Central memory CD8-positive, alpha-beta T cell (primary cell): ENCODE measurements around the gene PRKCG.

ENCODE experiments used
- ATAC-seq: fragments of 150-1000 bp; cut with Tn5 transposase; replicated peaks from 2 replicates; pipeline ENCODE4 v1.10.0; 2022; ENCODE audit warnings: mild to moderate bottlenecking, moderate FRiP score, moderate number of reproducible peaks; ENCODE audit not compliant: poor library complexity, severe bottlenecking; ENCODE audit errors: extremely low read depth
- DNase-seq, 2 donors: peaks; one replicate each; pipeline ENCODE4 v3.0.0; 2021; ENCODE audit warnings: low spot score in 2 of 2
- H3K27ac Mint-ChIP-seq: one replicate; pipeline ENCODE4 v1.8.0; 2022; ENCODE audit warnings: low read depth, mild to moderate bottlenecking, moderate library complexity, mixed read lengths
- H3K27me3 Mint-ChIP-seq: one replicate; pipeline ENCODE4 v1.8.0; 2022; ENCODE audit warnings: mixed read lengths
- H3K36me3 Mint-ChIP-seq: one replicate; pipeline ENCODE4 v1.8.0; 2022; ENCODE audit warnings: mild to moderate bottlenecking, moderate library complexity, mixed read lengths; ENCODE audit not compliant: insufficient read depth
- H3K4me1 Mint-ChIP-seq: one replicate; pipeline ENCODE4 v1.8.0; 2022; ENCODE audit warnings: mixed read lengths
- H3K4me3 Mint-ChIP-seq: one replicate; pipeline ENCODE4 v1.8.0; 2022; ENCODE audit warnings: mild to moderate bottlenecking, moderate library complexity, mixed read lengths
- H3K9me3 Mint-ChIP-seq: one replicate; pipeline ENCODE4 v1.8.0; 2022; ENCODE audit warnings: mixed read lengths

Gene PRKCG

GRCh38 chr19:53892301-53892980 is 10.4 kb downstream of the PRKCG start:
- H3K36me3 Mint-ChIP-seq: no peaks in the 10 kb centered on the region
- no peak for DNase-seq
- H3K27ac Mint-ChIP-seq: no peak overlapping the region
- no peak overlapping the region for H3K4me3 Mint-ChIP-seq
- H3K4me1 Mint-ChIP-seq: peaks cover 5% of the 10 kb centered on the region
- no peak for ATAC-seq
- H3K9me3 Mint-ChIP-seq: no peaks in the 10 kb centered on the region
- H3K27me3 Mint-ChIP-seq: peaks cover 62% of the 10 kb centered on the region

DNA sequence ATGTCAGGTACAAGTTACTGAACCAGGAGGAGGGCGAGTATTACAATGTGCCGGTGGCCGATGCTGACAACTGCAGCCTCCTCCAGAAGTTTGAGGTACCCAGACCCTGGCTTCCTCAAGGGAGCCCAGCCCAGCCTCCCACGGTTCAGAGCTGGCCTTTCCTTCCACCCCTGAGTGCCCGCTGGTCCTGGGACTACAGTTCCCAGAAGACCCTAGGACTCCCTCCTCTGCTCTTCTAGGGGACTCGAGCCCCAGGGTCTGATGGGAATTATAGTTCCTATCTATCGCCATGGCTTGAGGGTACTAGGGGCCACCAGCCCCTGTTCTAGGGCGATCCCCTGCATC is 11.0 kb downstream of the PRKCG start:
- no peak for DNase-seq
- H3K27me3 Mint-ChIP-seq: peaks cover 67% of the 10 kb centered on the region
- no peak overlapping the region for H3K27ac Mint-ChIP-seq
- H3K36me3 Mint-ChIP-seq: no peaks in the 10 kb centered on the region
- no peak overlapping the region for H3K4me3 Mint-ChIP-seq
- no peak for ATAC-seq
- no peaks in the 10 kb centered on the region for H3K9me3 Mint-ChIP-seq
- peaks cover 8% of the 10 kb centered on the region for H3K4me1 Mint-ChIP-seq

DNA sequence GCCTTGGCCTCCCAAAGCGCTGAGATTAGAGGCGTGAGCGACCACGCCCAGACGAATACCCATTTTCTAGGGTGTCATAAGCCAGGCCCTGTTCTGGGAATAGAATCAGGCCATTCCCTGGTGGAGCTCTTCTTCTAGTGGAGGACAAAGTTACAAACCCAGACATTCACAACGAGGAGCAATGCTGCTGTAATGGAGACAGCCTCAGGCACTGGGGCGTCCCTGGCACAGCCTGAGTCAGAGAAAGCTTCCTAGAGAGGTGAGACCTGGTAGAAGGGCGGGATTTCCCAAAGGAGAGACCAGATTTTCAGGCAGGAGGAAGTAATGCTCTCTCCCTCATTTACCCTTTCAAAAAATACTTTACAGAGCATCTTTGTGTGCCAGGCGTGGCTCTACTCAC is 12.7 kb downstream of the PRKCG start:
- Mint-ChIP-seq H3K4me3 (no peak overlapping the region), H3K27me3 (peaks cover 84% of the 10 kb centered on the region), H3K4me1 (peaks cover 19% of the 10 kb centered on the region), H3K9me3 (no peaks in the 10 kb centered on the region), H3K36me3 (no peaks in the 10 kb centered on the region), H3K27ac (no peak overlapping the region)
- ATAC-seq (no peak), DNase-seq (no peak)

GRCh38 chr19:53896682-53897081 is 14.7 kb downstream of the PRKCG start:
- Mint-ChIP-seq H3K27ac (no peak overlapping the region), H3K4me3 (no peak overlapping the region), H3K36me3 (no peaks in the 10 kb centered on the region), H3K9me3 (no peaks in the 10 kb centered on the region), H3K27me3 (peaks cover 87% of the 10 kb centered on the region), H3K4me1 (peaks cover 14% of the 10 kb centered on the region)
- DNase-seq: no peak
- ATAC-seq: no peak

GRCh38 chr19:53897459-53897858 is 15.5 kb downstream of the PRKCG start:
- ATAC-seq (no peak), DNase-seq (no peak)
- peaks cover 5% of the 10 kb centered on the region for H3K9me3 Mint-ChIP-seq
- H3K27ac Mint-ChIP-seq: no peak overlapping the region
- peaks cover 14% of the 10 kb centered on the region for H3K4me1 Mint-ChIP-seq
- H3K4me3 Mint-ChIP-seq: no peak overlapping the region
- peaks cover 87% of the 10 kb centered on the region for H3K27me3 Mint-ChIP-seq
- no peaks in the 10 kb centered on the region for H3K36me3 Mint-ChIP-seq

DNA sequence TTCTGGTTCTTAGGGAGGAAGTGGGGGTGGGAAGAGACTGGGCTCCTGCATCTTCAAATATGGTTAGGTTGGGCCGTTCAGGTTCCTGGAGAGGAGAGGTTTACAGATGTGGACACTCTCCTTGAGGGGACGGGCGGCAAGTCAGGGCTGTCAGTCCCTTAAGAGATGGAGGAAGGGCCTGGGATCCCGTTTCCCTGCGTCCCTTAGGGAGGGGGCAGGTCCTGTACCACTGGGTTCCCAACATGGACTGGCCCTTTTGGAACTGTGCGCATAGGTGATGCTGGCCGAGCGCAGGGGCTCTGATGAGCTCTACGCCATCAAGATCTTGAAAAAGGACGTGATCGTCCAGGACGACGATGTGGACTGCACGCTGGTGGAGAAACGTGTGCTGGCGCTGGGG is 16.2 kb downstream of the PRKCG start:
- Mint-ChIP-seq H3K36me3 (peaks cover under 1% of the 10 kb centered on the region), H3K4me1 (peaks cover 14% of the 10 kb centered on the region), H3K27me3 (peaks cover 86% of the 10 kb centered on the region), H3K27ac (no peak overlapping the region), H3K9me3 (peaks cover 6% of the 10 kb centered on the region), H3K4me3 (no peak overlapping the region)
- ATAC-seq: no peak
- no peak for DNase-seq

DNA sequence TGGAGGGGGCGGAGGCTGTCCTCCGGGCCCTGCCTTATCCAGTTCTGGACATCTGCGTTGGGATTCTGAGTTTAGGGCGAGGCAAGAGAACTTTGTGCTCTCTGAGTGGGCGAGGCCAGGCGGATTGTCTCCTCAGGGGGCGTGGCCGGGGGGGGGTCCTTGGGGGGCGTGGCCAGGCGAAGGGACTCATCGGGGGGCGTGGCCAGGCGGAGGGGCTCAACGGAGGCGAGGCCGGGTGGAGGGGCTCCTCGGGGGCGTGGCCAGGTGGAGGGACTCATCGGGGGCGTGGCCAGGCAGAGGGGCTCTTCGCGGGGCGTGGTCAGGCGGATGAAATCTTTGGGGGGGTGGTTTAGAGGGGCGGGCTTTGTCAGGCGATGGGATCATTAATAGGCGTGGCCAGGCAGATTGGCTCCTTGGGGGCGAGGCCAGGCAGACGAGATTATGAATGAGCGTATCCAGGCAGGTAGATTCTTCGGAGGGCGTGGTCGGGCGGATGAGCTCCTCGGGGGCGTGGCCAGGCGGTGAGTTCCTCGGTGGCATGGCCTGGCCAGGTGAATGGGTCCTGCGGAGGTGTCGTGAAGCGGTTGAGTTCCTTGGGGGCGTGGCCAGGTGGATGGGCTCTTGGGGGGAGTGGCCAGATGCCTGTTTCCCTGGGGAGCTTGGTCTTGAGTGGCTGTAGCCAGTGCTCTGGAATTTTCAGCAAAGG is 16.8 kb downstream of the PRKCG start:
- H3K27ac Mint-ChIP-seq: no peak overlapping the region
- no peak for ATAC-seq
- no peak overlapping the region for H3K4me3 Mint-ChIP-seq
- H3K27me3 Mint-ChIP-seq: peaks cover 81% of the 10 kb centered on the region
- H3K36me3 Mint-ChIP-seq: peaks cover 2% of the 10 kb centered on the region
- DNase-seq: no peak
- peaks cover 14% of the 10 kb centered on the region for H3K4me1 Mint-ChIP-seq
- peaks cover 6% of the 10 kb centered on the region for H3K9me3 Mint-ChIP-seq

DNA sequence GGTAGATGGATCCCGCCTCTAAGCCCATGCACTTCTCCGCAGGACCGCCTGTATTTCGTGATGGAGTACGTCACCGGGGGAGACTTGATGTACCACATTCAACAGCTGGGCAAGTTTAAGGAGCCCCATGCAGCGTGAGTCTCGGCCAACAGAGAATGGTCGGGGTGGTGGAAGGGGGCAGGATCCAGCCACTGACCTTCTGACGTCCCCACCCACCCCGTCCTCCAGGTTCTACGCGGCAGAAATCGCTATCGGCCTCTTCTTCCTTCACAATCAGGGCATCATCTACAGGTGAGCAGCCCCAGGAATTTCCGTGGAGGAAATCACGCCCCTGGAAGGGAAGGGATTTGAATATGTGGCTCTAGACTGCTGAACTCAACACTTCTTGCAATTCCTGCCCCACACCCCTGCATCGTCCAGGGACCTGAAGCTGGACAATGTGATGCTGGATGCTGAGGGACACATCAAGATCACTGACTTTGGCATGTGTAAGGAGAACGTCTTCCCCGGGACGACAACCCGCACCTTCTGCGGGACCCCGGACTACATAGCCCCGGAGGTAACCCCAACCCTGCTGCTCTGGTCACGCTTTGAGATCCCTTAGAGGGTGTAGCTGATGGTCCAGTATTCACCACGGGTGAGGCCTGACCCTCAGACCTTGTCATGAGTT is 18.3 kb downstream of the PRKCG start:
- Mint-ChIP-seq H3K27ac (no peak overlapping the region), H3K9me3 (peaks cover 6% of the 10 kb centered on the region), H3K36me3 (peaks cover 2% of the 10 kb centered on the region), H3K27me3 (peaks cover 80% of the 10 kb centered on the region), H3K4me3 (no peak overlapping the region), H3K4me1 (peaks cover 20% of the 10 kb centered on the region)
- no peak for DNase-seq
- no peak for ATAC-seq

DNA sequence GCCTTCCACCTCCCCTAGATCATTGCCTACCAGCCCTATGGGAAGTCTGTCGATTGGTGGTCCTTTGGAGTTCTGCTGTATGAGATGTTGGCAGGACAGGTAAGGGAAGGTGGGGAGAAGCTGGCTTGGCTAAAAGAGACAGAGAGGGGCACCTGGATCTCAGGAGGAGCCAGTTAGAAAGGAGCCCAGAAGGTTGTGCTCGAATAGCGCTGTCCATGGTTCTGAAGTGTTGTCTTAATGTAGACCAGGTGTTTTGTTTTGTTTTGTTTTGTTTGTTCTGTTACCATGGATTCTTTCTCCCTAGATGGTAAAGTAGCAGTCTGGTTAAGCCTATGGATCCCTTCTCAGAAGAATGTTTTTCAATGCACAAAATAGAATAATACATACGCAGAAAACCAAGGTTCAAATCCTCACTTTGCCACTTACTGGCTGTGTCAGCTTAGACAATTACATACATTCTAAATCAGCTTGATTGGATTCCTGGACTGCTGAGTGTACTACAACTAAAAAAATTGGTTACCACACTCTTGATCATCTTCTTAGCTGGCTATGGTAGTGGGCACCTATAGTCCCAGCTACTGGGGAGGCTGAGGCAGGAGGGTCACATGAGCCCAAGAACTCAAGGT is 21.2 kb downstream of the PRKCG start:
- no peak for ATAC-seq
- peaks cover 80% of the 10 kb centered on the region for H3K27me3 Mint-ChIP-seq

DNA sequence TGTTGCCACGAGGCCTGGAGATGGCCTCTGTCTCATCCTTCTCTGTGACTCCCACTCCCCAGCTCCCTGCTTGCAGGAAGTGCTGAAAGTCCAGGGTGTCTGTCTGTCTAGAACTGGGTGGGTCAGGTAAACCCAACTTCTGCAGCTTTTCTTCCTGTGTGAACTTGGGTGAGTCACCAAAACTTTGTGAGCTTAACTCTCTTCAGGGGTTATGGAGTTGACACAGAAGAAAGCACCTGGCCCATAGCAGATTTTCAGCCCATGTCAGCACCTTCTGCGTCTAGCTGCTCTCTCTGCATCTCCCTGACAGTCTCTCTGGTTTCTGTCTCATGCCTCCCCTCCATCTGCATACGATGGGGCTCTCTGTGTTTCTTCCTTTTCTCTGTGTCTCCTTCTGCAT is 22.9 kb downstream of the PRKCG start:
- no peak overlapping the region for H3K4me3 Mint-ChIP-seq
- peaks cover 83% of the 10 kb centered on the region for H3K27me3 Mint-ChIP-seq
- peaks cover 43% of the 10 kb centered on the region for H3K4me1 Mint-ChIP-seq
- ATAC-seq (peak; percentile 49), DNase-seq (no peak)
- peaks cover 6% of the 10 kb centered on the region for H3K9me3 Mint-ChIP-seq
- peaks cover 3% of the 10 kb centered on the region for H3K36me3 Mint-ChIP-seq
- no peak overlapping the region for H3K27ac Mint-ChIP-seq

More for the DNA sequence above, 21.2 kb downstream of the PRKCG start:
- peaks cover 6% of the 10 kb centered on the region for H3K9me3 Mint-ChIP-seq
- H3K27ac Mint-ChIP-seq: peak overlapping the region; percentile 64
- no peak overlapping the region for H3K4me3 Mint-ChIP-seq
- peaks cover 44% of the 10 kb centered on the region for H3K4me1 Mint-ChIP-seq
- DNase-seq: peak in 1 of 2 donors; percentile 24
- H3K36me3 Mint-ChIP-seq: peaks cover 3% of the 10 kb centered on the region

DNA sequence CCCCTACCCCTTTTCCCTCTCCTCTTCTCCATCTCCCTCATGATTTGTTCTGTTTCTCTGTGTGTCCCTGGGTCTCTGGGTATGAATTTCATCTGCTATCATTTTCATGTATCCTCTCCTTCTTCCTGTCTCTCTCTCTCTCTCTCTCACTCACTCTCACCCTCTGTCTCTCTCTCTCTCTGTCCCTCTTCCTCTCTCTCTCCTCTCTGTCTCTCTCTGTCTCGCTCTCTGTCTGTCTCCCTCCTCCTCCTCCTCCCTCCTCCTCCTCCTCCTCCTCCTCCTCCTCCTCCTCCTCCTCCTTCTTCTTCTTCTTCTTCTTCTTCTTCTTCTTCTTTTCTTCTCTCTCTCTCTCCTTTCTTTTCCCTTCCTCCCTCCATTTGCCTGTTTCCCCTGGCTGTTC is 23.8 kb downstream of the PRKCG start:
- Mint-ChIP-seq H3K27me3 (peaks cover 85% of the 10 kb centered on the region), H3K27ac (no peak overlapping the region), H3K9me3 (peaks cover 6% of the 10 kb centered on the region), H3K36me3 (peaks cover 3% of the 10 kb centered on the region), H3K4me1 (peaks cover 43% of the 10 kb centered on the region), H3K4me3 (no peak overlapping the region)
- ATAC-seq (no peak), DNase-seq (no peak)

DNA sequence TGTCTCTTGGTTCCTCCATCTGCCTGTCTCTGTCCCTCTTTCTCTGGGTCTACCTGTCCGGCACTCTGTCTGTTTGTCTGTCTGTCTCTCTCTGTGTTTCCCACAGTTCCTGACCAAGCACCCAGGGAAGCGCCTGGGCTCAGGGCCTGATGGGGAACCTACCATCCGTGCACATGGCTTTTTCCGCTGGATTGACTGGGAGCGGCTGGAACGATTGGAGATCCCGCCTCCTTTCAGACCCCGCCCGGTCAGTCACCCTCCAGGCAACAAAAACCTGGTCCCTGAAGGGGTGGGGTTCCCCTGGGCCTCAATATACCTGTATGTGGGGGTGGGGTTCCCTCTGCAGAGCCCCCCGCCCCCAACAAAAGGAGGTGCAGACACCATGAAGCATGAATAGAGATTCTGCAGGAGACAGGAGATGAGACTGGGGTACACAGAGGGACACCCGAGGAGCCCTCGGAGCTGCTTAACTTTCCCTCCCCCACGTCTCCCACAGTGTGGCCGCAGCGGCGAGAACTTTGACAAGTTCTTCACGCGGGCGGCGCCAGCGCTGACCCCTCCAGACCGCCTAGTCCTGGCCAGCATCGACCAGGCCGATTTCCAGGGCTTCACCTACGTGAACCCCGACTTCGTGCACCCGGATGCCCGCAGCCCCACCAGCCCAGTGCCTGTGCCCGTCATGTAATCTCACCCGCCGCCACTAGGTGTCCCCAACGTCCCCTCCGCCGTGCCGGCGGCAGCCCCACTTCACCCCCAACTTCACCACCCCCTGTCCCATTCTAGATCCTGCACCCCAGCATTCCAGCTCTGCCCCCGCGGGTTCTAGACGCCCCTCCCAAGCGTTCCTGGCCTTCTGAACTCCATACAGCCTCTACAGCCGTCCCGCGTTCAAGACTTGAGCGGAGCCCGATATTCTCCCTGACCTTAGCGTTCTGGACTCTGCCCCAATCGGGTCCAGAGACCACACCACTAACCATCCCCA is 24.5 kb downstream of the PRKCG start:
- ATAC-seq (no peak), DNase-seq (peak; percentile 40 to 65)
- Mint-ChIP-seq H3K27ac (no peak overlapping the region), H3K36me3 (peaks cover 3% of the 10 kb centered on the region), H3K27me3 (peaks cover 90% of the 10 kb centered on the region), H3K4me1 (peaks cover 43% of the 10 kb centered on the region), H3K9me3 (peaks cover 6% of the 10 kb centered on the region), H3K4me3 (no peak overlapping the region)
